ENCODE measurements around the gene ARL4A. TPM values are rescaled to one million over a fixed set of nuclear protein-coding genes. Genes with fewer than 3 reads are reported as not detected.
"Not testable (repeated sequence)": the region's sequence is repeated elsewhere in the genome, so short reads cannot be mapped to it uniquely, and the experiment has no call there.

Gene ARL4A
- total and polyA plus RNA-seq, 4 donors: 54.3 to 185 (median 77.6) TPM

DNA sequence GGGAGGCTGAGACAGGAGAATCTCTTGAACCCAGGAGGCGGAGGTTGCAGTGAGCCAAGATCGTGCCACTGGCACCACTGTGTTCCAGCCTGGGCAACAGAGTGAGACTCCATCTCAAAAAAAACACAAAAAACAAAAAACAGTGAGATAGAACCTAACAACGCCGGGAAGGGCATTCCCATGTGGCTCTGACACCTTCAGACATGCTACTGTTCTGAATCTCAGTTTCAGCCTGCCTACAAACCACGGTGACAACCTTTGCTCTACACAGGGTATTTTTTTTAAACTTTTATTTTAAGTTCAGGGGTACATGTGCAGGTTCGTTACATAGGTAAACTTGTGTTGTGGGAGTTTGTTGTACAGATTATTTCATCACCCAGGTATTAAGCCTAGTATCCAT is 42.2 kb upstream of the ARL4A start:
- H3K36me3 ChIP-seq (ENCODE audit: control insufficient read depth, insufficient read depth, low read length); H3K27me3 ChIP-seq (ENCODE audit: control insufficient read depth, insufficient read depth, low read length); H3K4me1 ChIP-seq (ENCODE audit: control insufficient read depth, insufficient read depth, low read length); H3K9me3 ChIP-seq (ENCODE audit: control insufficient read depth, insufficient read depth, low read length); H3K4me3 ChIP-seq (ENCODE audit: low read depth, low read length); H3K27ac ChIP-seq (ENCODE audit: low read depth, low read length); DNase-seq (ENCODE audit: low read depth in 4 of 6, low spot score in 6 of 6): not testable (repeated sequence)
- WGBS (ENCODE audit: insufficient coverage): 72% methylated on average over 4 of the region's 6 CpGs

DNA sequence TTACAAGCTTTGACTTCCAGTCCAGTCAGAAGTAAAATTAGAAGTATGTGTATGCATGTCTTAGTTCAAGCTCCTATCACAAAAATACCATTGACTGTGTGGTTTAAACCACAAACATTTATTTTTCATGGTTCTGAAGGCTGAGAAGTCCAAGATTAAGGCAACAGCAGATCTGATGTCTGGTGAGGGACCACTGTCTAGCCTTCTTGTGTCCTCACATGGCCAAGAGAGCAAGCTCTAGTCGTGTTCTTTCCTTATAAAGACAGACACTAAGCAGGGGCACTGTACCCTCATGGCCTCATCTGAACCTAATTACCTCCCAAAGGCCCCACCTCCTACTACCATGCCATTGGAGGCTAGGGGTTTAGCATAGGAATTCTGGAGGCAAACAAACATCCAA is 41.3 kb upstream of the ARL4A start:
- Histone ChIP-seq H3K36me3 (ENCODE audit: control insufficient read depth, insufficient read depth, low read length) (no peaks in the 10 kb centered on the region), H3K9me3 (ENCODE audit: control insufficient read depth, insufficient read depth, low read length) (no peaks in the 10 kb centered on the region), H3K27me3 (ENCODE audit: control insufficient read depth, insufficient read depth, low read length) (no peaks in the 10 kb centered on the region), H3K4me1 (ENCODE audit: control insufficient read depth, insufficient read depth, low read length) (no peaks in the 10 kb centered on the region), H3K4me3 (ENCODE audit: low read depth, low read length) (no peak overlapping the region), H3K27ac (ENCODE audit: low read depth, low read length) (no peak overlapping the region)
- no peak for DNase-seq (ENCODE audit: low read depth in 4 of 6, low spot score in 6 of 6)
- WGBS (ENCODE audit: insufficient coverage): no CpG with 5 or more reads among the region's 1 CpG

DNA sequence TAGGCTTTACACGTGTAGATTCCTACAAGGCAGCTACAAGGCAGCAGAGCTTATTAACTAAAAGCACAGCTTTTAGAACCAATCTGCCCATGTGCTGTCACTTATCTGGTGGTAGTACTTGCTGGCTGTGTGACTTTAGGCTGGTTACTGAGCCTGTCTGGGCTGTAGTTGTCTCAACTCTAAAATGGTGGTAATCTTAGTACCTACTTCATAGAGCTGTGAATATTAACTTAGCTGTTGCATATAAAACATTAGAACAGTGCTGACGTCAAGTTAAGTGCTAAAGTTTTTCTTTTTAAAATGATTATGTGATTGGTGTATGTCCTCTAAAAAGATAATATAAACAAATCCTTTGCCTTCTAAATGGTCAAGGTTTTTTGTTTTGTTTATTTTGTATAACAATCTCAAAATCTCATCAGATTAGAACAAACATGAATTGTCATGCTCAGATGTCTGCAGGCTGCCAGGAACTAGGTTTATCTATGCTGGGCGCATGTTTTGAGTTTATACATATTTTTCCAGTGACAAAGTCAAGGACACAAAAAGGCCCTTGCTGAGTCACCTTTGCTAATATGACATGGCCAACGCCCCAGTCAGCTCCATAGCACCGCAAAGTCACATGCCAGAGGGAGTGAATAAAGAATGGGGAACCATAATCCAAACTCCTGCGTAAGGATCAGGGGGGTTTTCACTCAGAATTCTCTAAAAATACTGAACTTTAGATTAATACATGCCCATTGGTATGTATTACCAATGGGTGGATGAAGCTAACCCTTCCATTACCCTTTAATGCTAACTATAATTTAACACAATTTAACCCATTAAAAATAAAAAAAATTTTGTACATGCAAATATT is 39.8 kb upstream of the ARL4A start:
- H3K27me3 ChIP-seq (ENCODE audit: control insufficient read depth, insufficient read depth, low read length): no peaks in the 10 kb centered on the region
- H3K36me3 ChIP-seq (ENCODE audit: control insufficient read depth, insufficient read depth, low read length): no peaks in the 10 kb centered on the region
- no peaks in the 10 kb centered on the region for H3K9me3 ChIP-seq (ENCODE audit: control insufficient read depth, insufficient read depth, low read length)
- H3K4me1 ChIP-seq (ENCODE audit: control insufficient read depth, insufficient read depth, low read length): no peaks in the 10 kb centered on the region
- no peak overlapping the region for H3K27ac ChIP-seq (ENCODE audit: low read depth, low read length)
- no peak for DNase-seq (ENCODE audit: low read depth in 4 of 6, low spot score in 6 of 6)
- no peak overlapping the region for H3K4me3 ChIP-seq (ENCODE audit: low read depth, low read length)
- no CpG with 5 or more reads among the region's 6 CpGs for WGBS (ENCODE audit: insufficient coverage)

DNA sequence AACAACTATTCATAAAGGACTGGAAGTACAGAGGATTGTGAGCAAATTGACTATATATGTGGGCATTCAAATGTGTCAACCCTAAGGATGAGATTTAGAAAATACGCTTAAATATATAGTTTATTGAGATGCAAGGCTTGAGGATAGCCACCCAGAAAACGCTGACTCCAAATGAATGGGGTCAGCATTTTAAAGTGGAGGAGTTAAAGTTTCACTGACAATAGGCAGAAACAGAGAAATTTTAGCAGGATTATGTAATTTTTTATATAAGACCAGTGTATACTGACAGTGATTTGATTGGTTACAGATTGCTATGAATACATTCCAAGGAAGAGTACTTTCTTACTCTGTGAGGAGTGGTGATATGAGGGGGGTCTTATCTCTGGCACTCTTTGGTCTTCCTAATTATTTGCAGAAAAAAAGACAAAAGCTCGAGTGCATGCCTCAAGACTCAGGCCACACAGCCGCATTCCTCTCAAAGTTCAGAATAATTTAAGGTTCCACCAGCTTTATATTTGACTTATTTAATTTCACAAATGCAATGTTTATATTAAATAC is 38.6 kb upstream of the ARL4A start:
- no peaks in the 10 kb centered on the region for H3K4me1 ChIP-seq (ENCODE audit: control insufficient read depth, insufficient read depth, low read length)
- no peaks in the 10 kb centered on the region for H3K9me3 ChIP-seq (ENCODE audit: control insufficient read depth, insufficient read depth, low read length)
- H3K27me3 ChIP-seq (ENCODE audit: control insufficient read depth, insufficient read depth, low read length): no peaks in the 10 kb centered on the region
- WGBS (ENCODE audit: insufficient coverage): 60% methylated on average over 1 of the region's 4 CpGs
- no peaks in the 10 kb centered on the region for H3K36me3 ChIP-seq (ENCODE audit: control insufficient read depth, insufficient read depth, low read length)
- no peak overlapping the region for H3K4me3 ChIP-seq (ENCODE audit: low read depth, low read length)
- no peak overlapping the region for H3K27ac ChIP-seq (ENCODE audit: low read depth, low read length)
- DNase-seq (ENCODE audit: low read depth in 4 of 6, low spot score in 6 of 6): no peak

DNA sequence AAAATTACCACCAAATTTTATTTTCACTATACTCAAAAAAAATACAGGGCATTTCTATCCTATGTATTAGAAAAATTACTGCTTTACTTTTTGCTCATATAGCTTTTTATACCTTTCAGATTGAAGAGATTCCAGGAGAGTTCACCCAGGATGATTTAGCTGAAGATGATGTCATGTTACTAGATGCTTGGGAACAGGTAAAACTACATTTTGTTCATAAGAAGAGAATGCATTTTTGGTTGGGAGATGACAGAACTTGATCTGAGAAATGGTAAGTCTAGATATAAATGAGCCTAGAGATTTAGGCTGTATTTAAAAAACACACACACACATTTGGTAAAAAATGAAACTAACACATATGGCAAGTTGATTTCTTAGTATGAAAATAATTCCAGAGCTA is 38.1 kb upstream of the ARL4A start:
- H3K27ac ChIP-seq (ENCODE audit: low read depth, low read length): no peak overlapping the region
- H3K36me3 ChIP-seq (ENCODE audit: control insufficient read depth, insufficient read depth, low read length): no peaks in the 10 kb centered on the region
- no peaks in the 10 kb centered on the region for H3K4me1 ChIP-seq (ENCODE audit: control insufficient read depth, insufficient read depth, low read length)
- no peak overlapping the region for H3K4me3 ChIP-seq (ENCODE audit: low read depth, low read length)
- no peaks in the 10 kb centered on the region for H3K27me3 ChIP-seq (ENCODE audit: control insufficient read depth, insufficient read depth, low read length)
- no peak for DNase-seq (ENCODE audit: low read depth in 4 of 6, low spot score in 6 of 6)
- H3K9me3 ChIP-seq (ENCODE audit: control insufficient read depth, insufficient read depth, low read length): no peaks in the 10 kb centered on the region

DNA sequence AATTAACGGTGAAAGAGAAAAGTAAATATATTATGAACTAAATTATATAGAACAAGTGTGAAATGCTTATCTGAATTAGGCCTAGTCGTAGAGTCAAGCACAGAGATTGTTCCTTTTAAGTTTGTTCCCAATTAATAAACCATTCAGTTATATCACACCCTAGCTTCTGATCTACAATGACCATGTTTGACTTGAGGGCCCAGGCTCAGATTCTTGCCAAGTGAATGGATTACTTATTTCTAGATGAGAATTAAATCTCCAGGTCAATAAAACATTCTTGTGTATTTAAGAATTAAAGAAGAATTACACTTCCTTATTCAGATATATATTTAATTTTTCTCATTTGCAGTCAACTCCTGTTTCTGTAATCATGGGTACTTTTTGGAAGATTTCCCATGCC is 37.4 kb upstream of the ARL4A start:
- H3K36me3 ChIP-seq (ENCODE audit: control insufficient read depth, insufficient read depth, low read length): no peaks in the 10 kb centered on the region
- H3K4me3 ChIP-seq (ENCODE audit: low read depth, low read length): no peak overlapping the region
- no CpG with 5 or more reads among the region's 2 CpGs for WGBS (ENCODE audit: insufficient coverage)
- H3K27me3 ChIP-seq (ENCODE audit: control insufficient read depth, insufficient read depth, low read length): no peaks in the 10 kb centered on the region
- no peak for DNase-seq (ENCODE audit: low read depth in 4 of 6, low spot score in 6 of 6)
- H3K27ac ChIP-seq (ENCODE audit: low read depth, low read length): no peak overlapping the region
- H3K9me3 ChIP-seq (ENCODE audit: control insufficient read depth, insufficient read depth, low read length): no peaks in the 10 kb centered on the region
- H3K4me1 ChIP-seq (ENCODE audit: control insufficient read depth, insufficient read depth, low read length): no peaks in the 10 kb centered on the region

DNA sequence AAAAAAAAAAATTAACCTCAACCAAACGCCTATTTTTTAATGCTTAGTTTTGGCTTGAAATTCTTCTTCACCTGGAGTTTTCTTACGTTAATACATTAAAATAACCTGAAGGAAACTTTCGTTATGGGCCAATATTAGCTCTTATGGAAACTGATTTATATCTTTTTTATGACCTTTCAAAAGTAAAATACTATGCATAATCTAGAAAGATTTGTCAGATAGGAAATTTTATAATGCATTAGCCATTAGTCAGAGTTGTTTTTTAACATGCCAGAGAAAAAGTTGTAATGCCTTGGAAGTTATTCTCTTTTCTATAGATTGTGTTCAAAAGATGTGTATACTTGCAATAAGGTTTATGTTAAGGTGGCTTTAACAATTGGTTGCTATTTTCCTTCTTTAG is 34.3 kb upstream of the ARL4A start:
- no CpG with 5 or more reads among the region's 3 CpGs for WGBS (ENCODE audit: insufficient coverage)
- Histone ChIP-seq H3K27me3 (ENCODE audit: control insufficient read depth, insufficient read depth, low read length) (no peaks in the 10 kb centered on the region), H3K36me3 (ENCODE audit: control insufficient read depth, insufficient read depth, low read length) (no peaks in the 10 kb centered on the region), H3K9me3 (ENCODE audit: control insufficient read depth, insufficient read depth, low read length) (no peaks in the 10 kb centered on the region), H3K4me3 (ENCODE audit: low read depth, low read length) (no peak overlapping the region), H3K4me1 (ENCODE audit: control insufficient read depth, insufficient read depth, low read length) (no peaks in the 10 kb centered on the region), H3K27ac (ENCODE audit: low read depth, low read length) (no peak overlapping the region)
- DNase-seq (ENCODE audit: low read depth in 4 of 6, low spot score in 6 of 6): no peak

DNA sequence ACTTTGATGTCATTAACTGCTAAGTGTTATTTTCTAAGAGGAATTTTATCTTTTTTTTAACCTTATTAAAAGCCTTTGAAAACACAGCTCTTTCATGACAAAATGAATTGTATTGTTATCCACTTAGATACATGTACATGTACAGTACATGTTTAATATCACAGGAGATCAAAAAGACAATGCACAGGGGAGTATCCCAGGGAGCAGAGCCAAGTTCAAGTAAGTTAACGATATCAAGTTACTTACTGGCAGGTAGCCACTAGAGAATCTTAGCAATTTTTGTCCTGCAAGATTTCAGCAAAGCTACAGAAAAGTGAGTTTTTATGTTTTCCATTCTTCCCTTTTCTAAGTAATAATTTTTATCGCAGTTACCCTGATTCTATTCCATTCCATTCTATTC is 33.9 kb upstream of the ARL4A start:
- Histone ChIP-seq H3K9me3 (ENCODE audit: control insufficient read depth, insufficient read depth, low read length) (no peaks in the 10 kb centered on the region), H3K27me3 (ENCODE audit: control insufficient read depth, insufficient read depth, low read length) (no peaks in the 10 kb centered on the region), H3K4me3 (ENCODE audit: low read depth, low read length) (no peak overlapping the region), H3K36me3 (ENCODE audit: control insufficient read depth, insufficient read depth, low read length) (no peaks in the 10 kb centered on the region), H3K27ac (ENCODE audit: low read depth, low read length) (no peak overlapping the region), H3K4me1 (ENCODE audit: control insufficient read depth, insufficient read depth, low read length) (no peaks in the 10 kb centered on the region)
- 20% methylated on average over 1 of the region's 2 CpGs for WGBS (ENCODE audit: insufficient coverage)
- DNase-seq (ENCODE audit: low read depth in 4 of 6, low spot score in 6 of 6): no peak

DNA sequence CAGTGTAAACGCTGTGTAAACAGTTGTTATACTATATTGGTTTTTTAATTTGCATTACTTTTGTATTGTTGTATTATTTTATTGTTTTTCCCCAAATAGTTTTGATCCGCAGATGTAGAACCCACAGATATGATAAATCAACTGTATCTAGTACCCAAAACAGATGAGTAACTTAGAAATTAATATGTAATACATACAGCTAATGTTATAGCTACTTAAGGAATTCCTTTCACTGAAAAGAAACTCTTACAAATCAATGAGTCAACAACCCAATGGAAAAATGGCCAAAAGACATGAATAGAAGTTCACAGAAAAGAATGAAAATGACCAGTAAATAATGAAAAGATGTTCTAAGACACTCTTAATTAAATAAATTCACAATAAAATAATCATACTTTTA is 32.3 kb upstream of the ARL4A start:
- Histone ChIP-seq H3K36me3 (ENCODE audit: control insufficient read depth, insufficient read depth, low read length) (no peaks in the 10 kb centered on the region), H3K4me1 (ENCODE audit: control insufficient read depth, insufficient read depth, low read length) (no peaks in the 10 kb centered on the region), H3K27ac (ENCODE audit: low read depth, low read length) (no peak overlapping the region), H3K4me3 (ENCODE audit: low read depth, low read length) (no peak overlapping the region), H3K9me3 (ENCODE audit: control insufficient read depth, insufficient read depth, low read length) (no peaks in the 10 kb centered on the region), H3K27me3 (ENCODE audit: control insufficient read depth, insufficient read depth, low read length) (no peaks in the 10 kb centered on the region)
- no CpG with 5 or more reads among the region's 2 CpGs for WGBS (ENCODE audit: insufficient coverage)
- DNase-seq (ENCODE audit: low read depth in 4 of 6, low spot score in 6 of 6): no peak

DNA sequence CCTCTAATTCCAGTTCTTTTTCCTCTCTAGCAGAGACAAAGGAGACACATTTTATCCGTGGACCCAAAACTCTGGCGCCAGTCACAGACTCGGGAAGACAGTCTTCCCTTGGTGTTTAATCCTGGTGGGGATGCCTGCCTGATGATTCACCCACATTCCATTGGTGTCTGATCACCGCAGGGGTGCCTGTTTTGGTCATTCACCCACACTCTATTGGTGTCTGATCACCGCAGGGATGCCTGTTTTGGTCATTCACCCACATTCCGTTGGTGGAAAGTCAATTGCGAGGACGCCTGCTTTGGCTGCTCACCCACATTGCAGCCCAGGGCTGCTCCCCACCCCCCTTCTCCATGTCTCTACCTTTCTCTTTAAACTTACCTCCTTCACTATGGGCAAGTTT is 27.0 kb upstream of the ARL4A start:
- H3K27ac ChIP-seq (ENCODE audit: low read depth, low read length); H3K27me3 ChIP-seq (ENCODE audit: control insufficient read depth, insufficient read depth, low read length): not testable (repeated sequence)
- 92% methylated on average over 8 of the region's 8 CpGs for WGBS (ENCODE audit: insufficient coverage)

More for the DNA sequence above, 27.0 kb upstream of the ARL4A start:
- H3K4me3 ChIP-seq (ENCODE audit: low read depth, low read length); H3K4me1 ChIP-seq (ENCODE audit: control insufficient read depth, insufficient read depth, low read length); H3K36me3 ChIP-seq (ENCODE audit: control insufficient read depth, insufficient read depth, low read length); DNase-seq (ENCODE audit: low read depth in 4 of 6, low spot score in 6 of 6); H3K9me3 ChIP-seq (ENCODE audit: control insufficient read depth, insufficient read depth, low read length): not testable (repeated sequence)
